Stromal cell of bone marrow (primary cell): ENCODE measurements around the gene GNA12.

Experiments used
- DNase-seq: peaks from one replicate; pipeline ENCODE4 v3.0.0-alpha.2; 2012; ENCODE audit warnings: low read depth

The GNA12 gene

DNA sequence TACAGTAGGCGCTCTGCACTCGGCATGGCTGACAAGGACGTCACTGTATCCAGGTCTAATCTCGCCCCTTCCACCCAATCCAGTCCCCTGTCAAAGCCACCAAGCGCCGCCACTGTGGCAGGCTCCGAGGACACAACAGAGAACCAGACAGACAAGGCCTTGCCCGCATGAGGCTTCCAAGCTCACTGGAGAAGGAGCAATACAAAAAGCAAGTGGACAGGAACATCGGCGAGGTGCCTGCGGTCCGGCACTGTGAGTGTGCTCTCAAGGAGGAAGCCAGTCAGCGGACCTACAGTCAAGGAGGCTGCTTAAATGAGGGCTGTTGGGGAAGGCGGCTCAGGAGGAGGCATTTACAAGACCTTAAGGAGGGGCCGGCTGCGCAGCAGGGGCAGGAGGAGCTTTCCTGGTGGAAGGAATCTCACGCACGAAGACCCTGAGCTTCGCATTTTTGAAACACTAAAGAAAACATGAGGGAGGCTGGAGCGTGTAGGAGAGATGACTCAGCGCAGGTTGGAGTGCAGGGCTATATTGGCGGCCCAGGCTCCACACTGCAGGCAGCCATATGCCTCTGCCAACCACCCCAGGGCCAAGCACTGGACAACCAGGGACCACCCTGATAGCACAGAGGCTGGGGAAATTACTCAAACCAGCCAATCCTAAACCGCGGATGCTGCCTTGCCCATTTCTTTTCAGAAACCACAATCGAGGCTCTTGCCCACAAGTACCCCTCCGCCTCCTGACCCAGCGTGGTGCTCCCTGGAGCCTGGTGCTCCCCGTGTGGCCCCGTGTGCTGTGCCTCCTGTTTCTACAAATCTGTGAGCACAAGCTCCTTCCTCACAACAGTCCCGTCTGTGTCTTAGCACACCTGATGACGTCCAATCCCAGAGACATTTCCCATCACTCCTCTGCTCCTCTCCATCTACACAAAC, 28.9 kb downstream of the GNA12 start:
- DNase-seq: no peak

DNA sequence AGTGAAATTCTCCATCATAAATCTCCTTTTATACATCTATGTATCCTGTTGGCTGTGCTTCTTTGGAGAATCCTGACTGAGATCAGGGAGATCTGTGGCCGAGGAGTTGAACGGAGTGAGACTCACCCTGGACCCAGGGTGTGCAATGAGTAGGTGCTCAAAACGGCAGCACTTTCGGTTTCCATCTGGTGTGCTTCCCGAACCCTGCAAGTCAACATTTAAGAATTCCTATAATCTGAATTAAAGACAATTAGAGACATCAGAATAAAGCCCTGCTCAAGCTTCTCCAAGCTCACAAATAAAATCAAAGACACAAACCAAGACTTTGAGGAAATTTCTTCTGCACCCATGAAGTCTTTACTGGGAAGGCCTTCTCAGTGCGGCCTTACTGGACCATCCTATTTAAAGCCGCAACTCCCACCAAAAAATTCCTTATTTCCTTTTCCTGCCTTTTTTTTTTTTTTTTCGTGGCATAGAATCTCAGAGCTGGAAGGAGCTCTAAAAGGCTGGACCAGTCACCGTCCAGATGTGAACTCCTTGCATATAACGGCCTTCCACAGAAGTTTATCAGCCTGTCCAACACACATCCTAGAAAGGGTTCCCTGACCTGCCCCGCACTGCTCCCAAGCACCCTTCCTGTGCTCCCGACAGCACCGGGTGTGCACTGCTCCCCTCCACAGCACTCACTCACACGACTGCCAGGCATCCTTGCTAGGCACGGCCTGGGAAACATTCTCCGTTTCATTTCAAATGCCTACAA, 29.7 kb downstream of the GNA12 start:
- no peak for DNase-seq

DNA sequence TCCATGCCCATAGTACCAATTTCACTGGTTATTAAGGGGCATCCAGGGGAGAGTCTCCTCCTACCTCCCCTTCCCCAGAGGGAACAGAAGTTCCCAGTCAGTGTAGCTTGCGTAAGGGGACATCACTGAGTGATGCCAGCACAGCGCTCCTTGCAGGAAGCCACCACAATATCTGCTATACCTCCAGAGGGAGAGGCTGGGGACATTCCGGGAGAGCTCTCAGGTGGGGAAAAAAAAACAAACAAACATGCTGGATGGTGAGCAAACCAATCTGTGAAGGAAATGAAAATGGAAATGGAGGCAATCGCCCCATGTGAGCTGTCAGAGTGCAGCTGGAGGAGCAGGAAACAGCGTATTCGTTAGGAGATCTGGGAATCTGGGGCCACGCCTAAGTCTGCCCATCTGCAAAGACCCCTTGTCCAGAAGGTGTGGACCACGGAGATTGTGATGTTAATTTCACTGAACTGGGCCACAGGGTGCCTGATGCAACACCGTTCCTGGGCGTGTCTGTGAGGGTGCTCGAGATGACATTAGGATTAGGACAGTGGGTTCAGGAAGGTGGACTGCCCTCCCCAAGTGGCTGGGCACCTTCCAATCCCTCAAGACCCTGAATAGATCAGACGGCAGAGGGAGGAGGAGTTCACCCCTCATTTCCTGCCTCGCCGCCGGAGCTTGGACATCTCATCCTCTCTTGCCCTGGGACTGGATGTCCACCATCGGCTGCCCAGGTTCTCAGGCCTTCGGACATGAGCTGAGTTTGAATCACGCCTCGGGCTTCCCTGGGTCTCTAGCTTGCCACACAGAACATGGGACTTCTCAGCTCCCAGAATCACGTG, 30.5 kb downstream of the GNA12 start:
- no peak for DNase-seq

DNA sequence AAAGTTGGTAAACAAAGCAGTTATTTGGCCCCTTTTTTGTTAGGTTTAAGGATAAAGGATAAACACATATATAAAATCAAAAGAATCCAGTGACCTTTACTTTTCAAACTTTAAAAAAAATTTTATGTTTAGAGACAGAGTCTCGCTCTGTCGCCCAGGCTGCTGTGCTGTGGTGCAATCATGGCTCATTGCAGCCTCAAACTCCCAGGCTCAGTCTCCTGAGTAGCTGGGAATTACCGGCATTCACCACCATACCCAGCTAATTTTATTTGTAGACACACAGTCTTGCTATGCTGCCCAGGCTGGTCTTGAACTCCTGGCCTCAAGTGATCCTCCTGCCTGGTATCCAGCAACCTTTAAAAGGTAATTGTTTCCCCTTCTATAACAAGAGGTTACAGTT, 31.3 kb downstream of the GNA12 start:
- DNase-seq: no peak

DNA sequence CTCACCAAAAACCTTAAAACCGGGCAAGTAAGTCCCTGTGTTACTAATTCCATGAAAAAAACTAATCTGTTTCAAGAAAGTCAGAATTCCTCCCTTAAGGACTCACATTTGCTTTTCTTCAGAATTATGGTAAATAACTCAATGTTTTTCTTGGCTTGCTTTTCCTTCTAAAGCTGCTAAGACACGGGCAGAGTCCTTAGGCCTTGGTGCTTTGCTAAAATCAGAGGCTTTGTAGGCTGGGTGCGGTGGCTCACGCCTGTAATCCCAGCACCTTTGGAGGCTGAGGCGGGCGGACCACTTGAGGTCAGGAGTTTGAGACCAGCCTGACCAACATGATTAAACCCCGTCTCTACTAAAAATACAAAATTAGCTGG, 32.0 kb downstream of the GNA12 start:
- peak; percentile 68 for DNase-seq

DNA sequence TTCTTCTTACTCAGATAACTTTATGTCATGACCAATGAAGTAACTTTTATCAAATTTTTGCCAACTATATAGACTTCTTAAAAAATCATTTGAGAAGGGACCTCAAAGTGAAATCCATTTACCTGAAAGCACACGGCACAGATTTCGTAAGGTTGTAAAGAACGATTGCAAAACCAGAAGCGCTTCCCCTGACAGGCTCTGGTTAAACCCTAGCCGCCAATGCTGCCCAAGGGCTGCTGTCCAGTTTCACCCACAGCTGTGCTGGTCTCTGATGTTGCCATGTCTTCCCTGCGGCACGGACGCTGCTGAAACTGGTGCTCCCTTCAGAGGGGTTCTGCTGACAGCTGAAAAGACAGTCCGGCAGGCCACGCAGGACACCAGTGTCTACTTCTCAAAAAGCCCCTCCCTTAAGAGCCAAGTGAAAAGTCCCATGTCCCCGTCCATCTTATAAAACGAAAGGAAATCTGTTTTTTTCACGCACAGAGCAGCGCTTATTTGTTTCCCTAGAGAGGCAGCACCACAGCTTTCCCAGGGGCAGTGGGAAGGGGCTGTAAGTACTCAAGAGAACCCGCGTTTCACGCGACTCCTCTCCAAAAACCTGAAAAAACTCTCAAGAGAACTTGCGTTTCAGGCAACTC, 32.5 kb downstream of the GNA12 start:
- DNase-seq: peak; percentile 45

DNA sequence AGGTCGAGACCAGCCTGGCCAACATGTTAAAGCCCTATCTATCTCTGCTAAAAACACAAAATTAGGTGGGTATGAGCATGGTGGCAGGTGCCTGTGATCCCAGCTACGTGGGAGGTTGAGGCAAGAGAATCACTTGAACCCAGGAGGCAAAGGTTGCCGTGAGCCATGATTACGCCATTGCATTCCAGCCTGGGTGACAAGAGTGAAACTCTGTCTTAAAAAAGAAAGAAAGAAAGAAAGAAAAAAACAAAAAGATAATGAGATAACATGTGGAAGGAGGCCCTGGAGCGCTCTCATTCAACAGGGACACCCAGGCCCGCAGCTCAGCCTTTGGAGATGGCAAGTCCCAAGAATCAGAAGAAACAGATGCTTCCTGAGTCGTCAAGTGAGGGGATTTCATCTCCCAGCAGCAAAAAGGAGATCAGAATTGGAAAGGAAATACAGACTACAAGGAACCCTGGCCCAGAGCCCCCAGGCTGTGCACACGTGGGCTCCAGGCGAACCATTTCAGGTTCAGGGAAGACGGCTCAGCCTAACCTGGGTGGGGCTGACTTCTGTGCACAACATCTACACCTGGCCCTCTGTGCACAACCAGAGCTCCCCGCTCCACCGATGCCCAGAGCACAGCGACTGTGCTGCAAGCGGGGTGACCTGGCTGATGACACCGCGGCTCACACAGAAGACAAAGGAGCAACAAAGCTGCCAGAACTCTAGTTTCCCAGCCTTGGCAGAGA, 33.3 kb downstream of the GNA12 start:
- no peak for DNase-seq

DNA sequence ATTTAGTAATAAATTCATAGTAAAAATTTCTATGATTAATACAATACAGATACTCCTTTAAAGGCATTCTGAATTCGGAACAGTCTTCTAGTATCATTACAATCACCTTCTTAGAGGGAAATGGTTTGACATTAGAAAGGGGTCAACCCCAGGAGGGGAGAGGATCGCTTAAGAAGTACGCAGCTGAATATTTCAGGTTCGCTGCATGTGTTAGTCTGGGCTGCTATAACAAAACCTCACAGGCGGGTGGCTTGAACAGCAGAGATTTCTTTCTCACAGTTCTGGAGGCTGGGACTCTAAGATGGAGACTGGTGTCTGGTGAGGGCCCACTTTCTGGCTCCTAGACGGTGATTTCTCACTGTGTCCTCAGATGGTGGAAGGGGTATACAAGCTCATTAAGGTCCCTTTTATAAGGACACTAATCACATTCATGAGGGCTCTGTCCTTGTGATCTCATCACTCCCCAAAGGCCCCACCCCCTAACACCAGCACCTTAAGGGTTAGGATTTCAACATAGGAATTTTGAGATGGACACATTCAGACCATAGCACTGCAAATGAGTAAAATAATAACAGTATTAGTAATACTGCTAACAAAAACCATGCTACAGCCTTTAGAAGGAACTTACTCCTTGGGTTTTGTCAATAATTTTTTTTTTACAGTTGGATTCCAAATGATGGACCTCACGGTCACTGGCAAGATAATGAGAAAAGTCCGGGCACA, 34.0 kb downstream of the GNA12 start:
- no peak for DNase-seq

DNA sequence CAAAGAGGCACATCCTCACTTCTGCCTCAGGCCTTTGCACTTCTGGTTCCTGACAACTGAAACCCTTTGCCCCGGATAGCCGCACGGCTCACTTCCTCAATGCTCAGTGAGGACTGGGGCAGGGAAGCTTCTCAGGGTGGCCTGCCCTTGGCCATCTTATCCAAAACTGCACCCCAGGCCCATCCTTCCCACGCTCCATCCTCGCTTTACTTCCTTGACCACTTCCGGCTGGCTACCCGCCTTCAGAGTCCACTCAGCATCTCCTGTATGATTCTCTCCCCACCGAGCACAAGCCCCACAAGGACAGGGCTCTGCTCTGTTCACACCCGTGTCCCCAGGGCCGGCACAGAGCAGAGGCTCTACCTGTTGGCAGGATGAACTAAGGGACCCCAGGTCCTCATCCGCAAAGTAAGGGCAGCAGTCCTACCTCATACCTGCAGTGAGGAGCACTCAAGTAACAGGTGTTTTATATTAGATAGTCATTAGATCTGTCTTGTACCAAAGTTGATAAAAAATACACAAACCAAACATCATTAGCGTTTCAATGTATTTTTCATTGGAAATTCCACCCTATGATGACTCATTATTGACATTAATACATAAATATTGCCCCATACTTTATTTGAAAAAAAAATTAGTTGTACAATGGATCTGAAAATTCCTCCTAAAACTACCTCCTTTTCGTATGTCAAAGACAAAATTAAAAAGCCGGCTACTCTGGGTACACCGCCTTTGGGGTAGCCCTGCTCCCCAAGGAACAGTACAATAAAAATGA, 35.0 kb downstream of the GNA12 start:
- DNase-seq: no peak

DNA sequence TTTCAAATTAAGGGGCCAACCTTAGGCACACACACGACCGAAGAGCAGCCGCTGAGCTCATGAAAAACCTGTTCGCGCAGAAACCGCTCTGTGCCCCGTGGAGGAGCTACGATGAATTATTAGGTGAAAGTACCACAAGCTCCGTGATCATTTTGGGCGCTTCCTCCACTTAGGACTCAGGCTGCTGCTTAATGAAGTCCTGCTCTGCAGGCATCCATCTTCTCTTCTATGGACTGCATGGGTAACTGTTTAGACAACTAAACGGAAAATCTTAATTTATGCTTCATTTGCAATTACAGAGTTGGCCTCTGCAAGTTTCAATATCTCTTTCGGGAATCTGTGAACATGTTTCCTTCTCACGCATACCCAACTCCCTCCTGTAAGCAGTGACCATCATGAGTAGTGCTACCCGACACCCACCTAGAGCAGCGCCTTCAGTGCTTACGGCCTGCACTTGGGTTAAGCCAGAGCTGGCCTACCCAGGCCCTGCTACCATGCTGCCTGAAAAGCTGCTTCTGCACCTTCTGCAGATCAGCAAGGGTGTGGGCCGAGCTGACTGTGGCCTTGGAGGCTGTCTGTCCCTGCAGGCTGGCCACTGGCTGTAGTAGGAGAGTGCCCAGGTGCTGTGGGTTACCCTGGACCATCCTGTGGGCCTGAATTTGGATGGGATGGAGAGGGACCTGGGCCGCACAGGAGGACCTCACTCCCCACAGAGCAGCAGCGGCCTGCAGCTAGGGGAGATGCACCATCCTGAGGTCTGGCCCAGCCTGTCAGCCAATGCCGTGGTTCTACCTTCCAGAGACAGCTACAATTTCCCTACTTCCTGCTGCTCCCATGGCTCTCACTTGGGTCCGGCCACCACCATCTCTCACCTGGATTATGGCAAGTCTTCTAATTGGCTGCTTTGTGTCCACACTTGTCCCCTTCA, 36.0 kb downstream of the GNA12 start:
- DNase-seq: no peak

DNA sequence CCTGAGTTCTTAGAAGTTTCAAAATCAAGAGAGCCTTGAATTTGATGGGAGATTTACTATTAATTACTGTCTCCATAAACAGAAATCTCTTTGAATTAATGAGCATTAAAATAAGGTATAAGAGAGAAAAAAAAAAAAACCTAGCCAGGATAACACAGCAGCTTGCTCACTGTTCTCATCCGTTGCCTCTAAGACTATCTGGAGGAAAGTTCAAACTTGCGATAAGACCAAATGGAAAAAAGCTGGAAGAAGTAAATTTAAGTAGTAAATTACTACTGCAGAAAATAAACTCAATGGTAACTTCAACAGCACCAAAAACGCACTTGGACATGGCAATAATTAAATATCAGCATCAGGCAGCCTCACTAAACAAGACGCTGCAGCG, 36.7 kb downstream of the GNA12 start:
- DNase-seq: no peak

DNA sequence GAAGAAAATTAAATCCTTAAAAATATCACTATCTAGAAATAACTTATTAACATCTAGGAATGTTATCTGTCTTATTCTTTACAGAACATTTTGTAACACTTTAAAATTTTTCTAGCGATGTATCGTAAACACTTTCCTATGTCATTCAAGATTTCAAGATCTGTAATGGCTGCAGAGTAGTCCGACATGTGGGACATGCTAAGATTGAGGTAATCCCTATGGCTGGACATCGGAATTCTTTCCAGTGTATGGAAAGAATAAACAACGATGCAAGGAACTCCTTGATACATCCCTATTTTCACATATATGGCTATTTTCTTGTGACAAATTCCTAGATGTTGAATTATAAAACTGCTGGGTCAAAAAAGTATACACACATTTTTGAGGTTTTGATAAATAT, 37.5 kb downstream of the GNA12 start:
- DNase-seq: no peak

DNA sequence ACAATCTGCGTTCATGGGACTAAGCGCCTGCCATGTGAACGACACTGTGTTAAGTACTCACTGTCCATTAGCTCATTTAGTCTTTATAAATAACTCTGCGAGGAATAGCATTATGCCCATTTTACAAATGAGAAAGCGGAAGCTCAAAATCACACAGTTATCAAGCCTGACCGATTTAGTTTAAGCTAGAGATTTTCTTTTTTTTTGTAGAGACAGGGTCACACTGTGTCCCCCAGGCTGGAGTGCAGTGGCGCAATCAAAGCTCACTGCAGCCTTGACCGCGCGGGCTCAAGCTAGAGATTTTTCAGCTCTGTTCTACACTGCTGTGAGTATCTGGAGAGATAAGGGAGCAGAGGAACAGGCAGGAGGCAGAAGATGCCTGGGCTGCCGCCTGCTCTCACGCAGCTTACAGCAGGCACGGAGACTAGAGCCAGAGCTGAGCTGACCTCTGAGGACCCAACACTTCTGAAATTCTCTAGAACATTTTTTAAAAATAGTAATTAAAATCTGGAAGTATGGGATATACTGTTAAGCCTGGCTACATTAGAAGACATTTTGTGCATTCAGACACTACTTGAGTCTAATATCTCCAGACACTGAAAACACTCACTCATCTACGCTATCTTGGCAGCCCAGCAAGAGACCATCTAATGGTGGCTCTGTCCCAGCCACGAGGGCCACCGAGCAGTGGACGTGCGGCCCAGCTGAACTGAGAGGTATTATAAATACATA, 38.7 kb downstream of the GNA12 start:
- DNase-seq: no peak

DNA sequence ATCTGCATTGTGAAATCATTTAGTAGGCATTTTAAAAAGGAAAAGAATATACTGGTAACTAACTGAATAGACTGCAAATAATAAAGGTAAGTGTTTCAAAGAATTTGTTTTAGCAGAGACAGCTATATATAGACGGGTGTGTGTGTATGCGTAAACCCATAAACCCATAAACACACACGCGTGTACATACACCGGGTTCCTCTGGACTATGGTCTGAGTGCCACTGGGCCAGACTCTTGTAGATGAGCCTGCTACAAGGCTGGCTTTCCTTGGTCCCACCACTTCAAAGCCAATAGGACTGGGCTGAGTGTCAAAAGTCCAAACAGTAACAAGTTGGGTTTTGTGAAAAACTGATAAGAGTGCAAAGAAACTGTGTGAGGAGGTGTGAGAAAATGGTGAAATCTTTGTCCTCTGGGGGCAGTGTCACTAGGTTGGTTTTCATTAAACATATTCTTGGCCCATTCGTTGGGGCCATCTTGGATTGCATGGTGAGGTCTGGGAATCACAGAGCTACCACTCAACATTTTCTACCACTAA, 39.8 kb downstream of the GNA12 start:
- no peak for DNase-seq

DNA sequence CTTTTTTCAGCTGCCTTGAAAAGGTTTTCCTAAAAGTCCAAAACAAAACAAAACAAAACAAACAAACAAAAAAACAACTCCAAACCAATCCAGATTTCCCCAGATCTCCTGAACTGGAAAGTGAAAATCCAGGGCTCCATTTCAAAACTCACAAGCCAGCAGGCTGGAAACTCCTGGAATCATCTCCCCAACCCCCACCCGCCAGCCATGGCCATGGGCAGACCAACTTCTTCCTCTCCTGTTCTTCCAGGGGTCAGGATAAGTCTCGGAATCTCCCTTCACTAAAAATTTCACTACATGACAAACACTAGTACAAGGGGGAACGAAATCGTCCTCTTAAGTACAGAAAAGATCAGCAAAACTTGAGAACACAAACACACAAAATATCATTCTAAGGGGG, 40.4 kb downstream of the GNA12 start:
- no peak for DNase-seq

DNA sequence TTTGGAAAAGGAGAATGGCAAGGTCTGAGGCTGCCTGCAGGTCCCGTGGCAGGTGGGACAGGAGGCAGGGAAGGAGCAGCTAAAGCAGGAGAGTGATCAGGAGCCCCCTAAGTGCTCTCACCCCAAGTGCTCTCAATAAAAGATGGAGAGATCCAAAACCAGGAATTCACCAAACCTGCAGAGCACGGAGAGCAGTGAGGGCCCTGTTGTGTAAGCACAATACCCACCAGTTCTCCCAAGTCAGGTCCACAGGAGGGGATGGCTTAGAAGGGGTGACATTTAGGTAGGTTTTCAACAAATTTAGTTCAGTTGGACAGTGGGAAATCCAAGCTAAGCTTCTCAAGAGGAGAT, 40.8 kb downstream of the GNA12 start:
- DNase-seq: no peak

DNA sequence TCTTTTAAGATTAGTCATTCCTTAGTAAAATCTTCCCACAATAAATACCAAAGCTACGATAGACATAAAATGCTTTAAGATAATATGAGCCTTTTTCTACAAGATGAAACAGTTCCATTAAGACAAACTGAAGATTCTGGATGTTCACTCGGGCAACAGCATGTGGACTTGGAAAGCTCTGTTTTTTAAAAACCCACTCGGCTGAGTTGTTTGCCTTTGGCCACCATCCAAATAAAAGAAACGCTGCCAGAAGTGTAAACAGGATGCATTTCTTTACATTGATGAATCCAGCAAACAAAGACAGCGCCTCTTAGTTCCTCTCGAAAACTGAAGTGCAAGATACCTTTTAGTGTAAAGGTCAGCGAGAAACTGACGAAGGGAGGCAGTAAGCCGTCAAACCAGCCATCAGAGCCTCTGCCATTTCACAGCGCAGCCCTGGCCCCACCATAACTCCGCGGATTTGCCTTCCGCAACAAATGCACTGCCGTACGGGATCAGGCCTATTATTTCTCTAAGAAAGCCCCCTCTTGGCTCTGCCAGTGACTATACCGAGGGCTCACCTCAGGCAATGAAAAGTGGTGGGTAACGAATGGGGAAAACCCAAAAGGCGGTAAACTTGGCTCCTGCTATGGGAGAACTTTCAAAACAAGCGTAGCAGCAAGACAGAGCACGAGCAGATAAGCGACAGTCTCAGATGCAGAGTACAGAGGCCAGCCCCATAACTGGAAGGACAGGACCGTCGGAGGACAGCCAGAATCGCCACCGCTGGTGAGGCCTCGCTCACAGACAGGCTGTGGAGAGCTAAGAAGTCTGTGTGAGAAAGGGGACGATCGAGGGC, 41.4 kb downstream of the GNA12 start:
- no peak for DNase-seq
